HCT116 (cell line): ENCODE results near the gene ADGRL3. TPM values are rescaled to one million over a fixed set of nuclear protein-coding genes. Genes with fewer than 3 reads are reported as not detected.

ENCODE experiments used
- ATAC-seq: fragments of 200-7000 bp; cut with Tn5 transposase; 2 replicates; pipeline ENCODE4 v1.9.1; 2020; ENCODE audit warnings: mild to moderate bottlenecking, moderate library complexity
- BruUV-seq: library from RNA; stranded (reverse); fragments of 400-500 nt; replicated peaks from 2 replicates; lab custom pipeline; 2021; lab: Mats Ljungman, UMichigan
- CTCF ChIA-PET: fragments of 300-600 bp; sonication (Branson Sonifier 250); formaldehyde crosslinking; loops from one replicate; lab custom pipeline; 2021; ENCODE audit warnings: antibody characterized with exemption; lab: Charles Lee
- POLR2A ChIA-PET: fragments of 300-600, 350-600 bp; sonication (Branson Sonifier 250); formaldehyde crosslinking; loops from one replicate; lab custom pipeline; 2021; ENCODE audit warnings: antibody characterized with exemption; lab: Charles Lee
- RAD21 ChIA-PET, 2 experiments: fragments of 300-600 bp; sonication (Branson Sonifier 250); formaldehyde crosslinking; loops; one replicate each; lab custom pipeline; 2023; ENCODE audit warnings: low total read pairs in 2 of 2; ENCODE audit not compliant: uncharacterized antibody in 2 of 2, unreplicated experiment in 2 of 2, low non-redundant PET in 1 of 2; lab: Charles Lee
- DNase-seq: peaks from one replicate; pipeline ENCODE4 v3.0.0-alpha.2; 2010; ENCODE audit warnings: low read depth, low spot score
- H2AFZ ChIP-seq: fragments of 200-600 bp; shearing (Covaris generic), sonication (generic); 2 replicates; pipeline ENCODE4 v1.6.1; 2017; ENCODE audit warnings: low read depth, mixed run types, mixed read lengths, antibody characterized with exemption, low read length; ENCODE audit not compliant: poor library complexity, severe bottlenecking
- H3K27ac ChIP-seq: 2 replicates; pipeline ENCODE4 v1.5.1; 2012; ENCODE audit warnings: low read depth, low read length
- H3K27me3 ChIP-seq: fragments of 200-600 bp; sonication (generic); 2 replicates; pipeline ENCODE4 v1.6.1; 2016; ENCODE audit warnings: mixed run types, low read length, mixed read lengths; ENCODE audit not compliant: insufficient read depth
- H3K36me3 ChIP-seq, 2 experiments: fragments of 200-500 bp in 1 of 2; fragments of 200-600 bp in 1 of 2; sonication (Bioruptor generic) in 1 of 2; sonication (generic) in 1 of 2; 2 replicates each; pipeline versions ENCODE4 v1.5.1 to v1.6.1; 2014 to 2016; ENCODE audit warnings: low read length in 2 of 2, inconsistent platforms in 1 of 2, mixed read lengths in 1 of 2, mixed run types in 1 of 2; ENCODE audit not compliant: insufficient read depth in 2 of 2, control insufficient read depth in 1 of 2
- H3K4me1 ChIP-seq, 2 experiments: fragments of 200-600 bp in 1 of 2; sonication (generic) in 1 of 2; 2 replicates each; pipeline versions ENCODE4 v1.5.1 to v1.6.1; 2012 to 2017; ENCODE audit warnings: low read length in 2 of 2, inconsistent platforms in 1 of 2, mild to moderate bottlenecking in 1 of 2, mixed read lengths in 1 of 2, mixed run types in 1 of 2, moderate library complexity in 1 of 2; ENCODE audit not compliant: insufficient read depth in 2 of 2, control insufficient read depth in 1 of 2
- H3K4me2 ChIP-seq: fragments of 200-600 bp; sonication (generic); 2 replicates; pipeline ENCODE4 v1.6.1; 2017; ENCODE audit warnings: mixed run types, low read length, mixed read lengths
- H3K4me3 ChIP-seq, 2 experiments: fragments of 200-600 bp in 1 of 2; sonication (generic) in 1 of 2; replicated peaks in 1 of 2; 2 replicates each; pipeline ENCODE4 v1.5.1; 2011 to 2016; ENCODE audit warnings: low read length in 2 of 2, control low read depth in 1 of 2, low read depth in 1 of 2, mild to moderate bottlenecking in 1 of 2, mixed read lengths in 1 of 2, mixed run types in 1 of 2
- H3K79me2 ChIP-seq: fragments of 200-600 bp; sonication (generic); 2 replicates; pipeline ENCODE4 v1.6.1; 2017; ENCODE audit warnings: mild to moderate bottlenecking, mixed run types, low read length, moderate library complexity, mixed read lengths; ENCODE audit not compliant: insufficient read depth
- H3K9ac ChIP-seq: fragments of 200-600 bp; sonication (generic); 2 replicates; pipeline ENCODE4 v1.6.1; 2016; ENCODE audit warnings: low read length, mixed read lengths
- H3K9me2 ChIP-seq: fragments of 200-600 bp; sonication (generic), shearing (Covaris generic); 2 replicates; pipeline ENCODE4 v1.6.1; 2017; ENCODE audit warnings: mixed run types, mild to moderate bottlenecking, moderate library complexity; ENCODE audit not compliant: insufficient read depth
- H3K9me3 ChIP-seq, 2 experiments: fragments of 200-500 bp in 1 of 2; fragments of 200-600 bp in 1 of 2; sonication (Bioruptor generic) in 1 of 2; sonication (generic) in 1 of 2; 2 replicates each; pipeline ENCODE4 v1.6.1; 2014 to 2017; ENCODE audit warnings: low read length in 2 of 2, mixed read lengths in 2 of 2, inconsistent platforms in 1 of 2, low read depth in 1 of 2, mild to moderate bottlenecking in 1 of 2, mixed run types in 1 of 2, moderate library complexity in 1 of 2; ENCODE audit not compliant: control insufficient read depth in 1 of 2, insufficient read depth in 1 of 2
- H4K20me1 ChIP-seq: fragments of 200-600 bp; sonication (generic), shearing (Covaris generic); 2 replicates; pipeline ENCODE4 v1.6.1; 2017; ENCODE audit warnings: mixed run types, mild to moderate bottlenecking, moderate library complexity; ENCODE audit not compliant: insufficient read depth
- CTCF ChIP-seq, 3 experiments: fragments of 200-600 bp in 1 of 3; sonication (generic) in 1 of 3; IDR thresholded peaks in 2 of 3; conservative IDR thresholded peaks in 1 of 3; 2 replicates each; pipeline ENCODE4 v1.5.1; 2012 to 2017; ENCODE audit warnings: low read depth in 2 of 3, low read length in 2 of 3, antibody characterized with exemption in 1 of 3, borderline replicate concordance in 1 of 3, control low read depth in 1 of 3, mild to moderate bottlenecking in 1 of 3, mixed read lengths in 1 of 3, mixed run types in 1 of 3, moderate library complexity in 1 of 3; ENCODE audit not compliant: insufficient read depth in 1 of 3
- EGR1 ChIP-seq: IDR thresholded peaks from 2 replicates; pipeline ENCODE4 v1.6.1; 2012; ENCODE audit warnings: low read depth
- EZH2 ChIP-seq: fragments of 200-600 bp; sonication (generic); IDR thresholded peaks from 2 replicates; pipeline ENCODE4 v1.6.1; 2017; ENCODE audit warnings: antibody characterized with exemption, mixed run types
- EZH2phosphoT487 ChIP-seq: fragments of 200-600 bp; IDR thresholded peaks from 2 replicates; pipeline ENCODE4 v1.6.1; 2018; ENCODE audit warnings: antibody characterized with exemption, borderline replicate concordance
- FOSL1 ChIP-seq: IDR thresholded peaks from 2 replicates; pipeline ENCODE4 v1.6.1; 2012; ENCODE audit warnings: low read depth
- JUND ChIP-seq: IDR thresholded peaks from 2 replicates; pipeline ENCODE4 v1.6.1; 2012
- MAX ChIP-seq: IDR thresholded peaks from 2 replicates; pipeline ENCODE4 v1.6.1; 2012
- RAD21 ChIP-seq: IDR thresholded peaks from 2 replicates; pipeline ENCODE4 v1.6.1; 2012; ENCODE audit warnings: low read depth, mild to moderate bottlenecking
- SIN3A ChIP-seq: IDR thresholded peaks from 2 replicates; pipeline ENCODE4 v1.6.1; 2012; ENCODE audit warnings: low read depth
- TCF7L2 ChIP-seq: IDR thresholded peaks from 2 replicates; pipeline ENCODE4 v1.7.0; 2011; ENCODE audit warnings: borderline replicate concordance, inconsistent platforms; ENCODE audit not compliant: insufficient read depth, insufficient read length; ENCODE audit errors: extremely low read depth
- ZBTB33 ChIP-seq: IDR thresholded peaks from 2 replicates; pipeline ENCODE4 v1.6.1; 2011; ENCODE audit warnings: mild to moderate bottlenecking, low read length, moderate library complexity; ENCODE audit not compliant: insufficient replicate concordance; ENCODE audit errors: extremely low read depth
- ZFX ChIP-seq: fragments of 450-650 bp; IDR thresholded peaks from 2 replicates; pipeline ENCODE4 v1.6.1; 2017
- ZNF274 ChIP-seq: fragments of 200-500 bp; sonication (Bioruptor generic); IDR thresholded peaks from 2 replicates; pipeline ENCODE4 v1.6.1; 2014; ENCODE audit warnings: mild to moderate bottlenecking, low read depth, low read length, inconsistent platforms
- intact Hi-C: fragments of 100-400 bp; cut with micrococcal nuclease; formaldehyde crosslinking; loops from 2 replicates; pipeline ENCODE4 v1.10.0; 2022
- total RNA-seq: library from RNA; stranded (reverse); gene quantifications from one replicate; pipeline ENCODE4 v1.2.1, GENCODE V29; 2021; ENCODE audit not compliant: unreplicated experiment

ADGRL3 gene
- total RNA-seq, 1 experiment from 2014 or later, result not detected

GRCh38 chr4:61379406-61379805 is 179.3 kb downstream of the ADGRL3 start:
- BruUV-seq, result no TSS peak
- Histone ChIP-seq H3K9me2 (no peaks in the 10 kb centered on the region), H3K4me2 (no peak overlapping the region), H2AFZ (no peak overlapping the region), H3K79me2 (no peaks in the 10 kb centered on the region), H3K27ac (no peak overlapping the region), H4K20me1 (no peaks in the 10 kb centered on the region), H3K9ac (no peak overlapping the region), H3K36me3 (no peaks in the 10 kb centered on the region), H3K4me1 (no peaks in the 10 kb centered on the region), H3K27me3 (no peaks in the 10 kb centered on the region), H3K4me3 (no peak overlapping the region), H3K9me3 (peaks cover 0 to 10% of the 10 kb centered on the region in 2 experiments; a peak in 2 of 4 replicates)
- TF ChIP-seq SIN3A (no peak), FOSL1 (no peak), EZH2 (no peak), ZFX (no peak), JUND (no peak), MAX (no peak)
- intact Hi-C loops, result no loop called here
- ATAC-seq (no peak), DNase-seq (no peak)
- ChIA-PET RAD21 (no interaction called here), CTCF (no interaction called here), POLR2A (no interaction called here)

- BruUV-seq, result no TSS peak
- RAD21 ChIA-PET, result no interaction called here
Measured at GRCh38 chr4:61380865-61381264, 180.7 kb downstream of the ADGRL3 start.

More at GRCh38 chr4:61380865-61381264, 180.7 kb downstream of the ADGRL3 start:
- TF ChIP-seq EGR1, result no peak
- TF ChIP-seq CTCF (IDR thresholded peaks at IDR 0.05 in 2 of 3, conservative IDR thresholded peaks at IDR 0.05 in 1 of 3; ENCODE audit: borderline replicate concordance in 1 of 3, insufficient read depth in 1 of 3, low read depth in 2 of 3, low read length in 2 of 3), result no peak
- no peak for TF ChIP-seq TCF7L2
- TF ChIP-seq EZH2phosphoT487, result no peak
- TF ChIP-seq RAD21, result no peak
- TF ChIP-seq ZBTB33, result no peak
- no peak for TF ChIP-seq ZFX
- TF ChIP-seq ZNF274, result no peak
- ChIA-PET CTCF (no interaction called here), POLR2A (no interaction called here)
- Histone ChIP-seq H3K79me2 (no peaks in the 10 kb centered on the region), H3K27ac (no peak overlapping the region), H3K4me2 (no peak overlapping the region), H3K27me3 (no peaks in the 10 kb centered on the region), H3K9me3 (peaks cover 5 to 13% of the 10 kb centered on the region in 2 experiments; a peak in 2 of 4 replicates), H3K36me3 (no peaks in the 10 kb centered on the region), H4K20me1 (no peaks in the 10 kb centered on the region), H2AFZ (no peak overlapping the region), H3K4me1 (no peaks in the 10 kb centered on the region), H3K4me3 (no peak overlapping the region), H3K9ac (no peak overlapping the region), H3K9me2 (no peaks in the 10 kb centered on the region)
- DNase-seq (no peak), ATAC-seq (no peak)
- intact Hi-C loops, result no loop called here
